GM18519 (cell line): ENCODE data around the gene CANT1.
"Not testable (repeated sequence)": the region's sequence is repeated elsewhere in the genome, so short reads cannot be mapped to it uniquely, and the experiment has no call there.

ENCODE experiments used
- ATAC-seq: cut with Tn5 transposase; IDR thresholded peaks from one replicate; pipeline ENCODE4 v1.9.1; 2021; ENCODE audit warnings: mild to moderate bottlenecking, moderate library complexity; ENCODE audit not compliant: unreplicated experiment, low FRiP score

Gene CANT1

DNA sequence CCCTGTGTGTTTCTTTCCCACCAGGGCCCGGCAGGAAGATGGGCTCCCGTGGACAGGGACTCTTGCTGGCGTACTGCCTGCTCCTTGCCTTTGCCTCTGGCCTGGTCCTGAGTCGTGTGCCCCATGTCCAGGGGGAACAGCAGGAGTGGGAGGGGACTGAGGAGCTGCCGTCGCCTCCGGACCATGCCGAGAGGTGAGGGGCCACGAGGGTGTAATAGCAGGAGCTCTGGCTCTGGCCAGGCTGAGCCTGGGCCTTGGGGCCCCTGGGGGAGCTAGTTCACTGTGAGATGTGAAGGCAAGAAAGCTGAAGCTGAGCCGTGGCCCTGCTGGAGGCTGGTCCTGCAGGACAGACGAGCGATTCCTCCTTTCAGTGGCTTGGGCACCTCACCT, 34.4 kb upstream of the CANT1 start:
- no peak for ATAC-seq

GRCh38 chr17:79043191-79043930, 33.8 kb upstream of the CANT1 start:
- ATAC-seq = no peak

GRCh38 chr17:79042421-79043190, 33.0 kb upstream of the CANT1 start:
- no peak for ATAC-seq

GRCh38 chr17:79041723-79042420, 32.3 kb upstream of the CANT1 start:
- ATAC-seq = no peak

DNA sequence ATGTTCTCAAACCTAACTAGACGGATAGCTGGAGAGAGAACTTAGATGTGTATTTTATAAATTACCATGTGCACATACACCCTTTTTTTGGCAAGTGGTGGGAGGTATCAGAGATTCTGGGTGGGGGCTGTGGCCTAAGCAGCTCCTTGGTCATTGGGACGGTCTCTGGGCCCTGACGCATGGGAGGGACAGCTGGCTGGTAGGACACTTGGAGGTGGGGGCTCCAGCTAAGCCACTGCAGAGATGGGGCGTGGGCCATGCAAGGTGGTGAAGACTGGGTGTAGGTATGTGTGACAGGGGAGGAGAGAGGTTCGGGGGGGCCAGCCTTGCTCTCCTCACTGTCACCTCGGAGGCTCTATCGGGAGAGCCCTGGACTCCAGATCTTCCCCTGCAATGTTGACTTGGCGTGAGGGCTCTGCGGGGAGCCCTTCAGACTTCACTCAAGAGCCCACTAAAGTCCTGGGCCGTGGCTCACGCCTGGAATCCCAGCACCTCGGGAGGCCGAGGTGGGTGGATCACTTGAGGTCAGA, 31.5 kb upstream of the CANT1 start:
- ATAC-seq = no peak

DNA sequence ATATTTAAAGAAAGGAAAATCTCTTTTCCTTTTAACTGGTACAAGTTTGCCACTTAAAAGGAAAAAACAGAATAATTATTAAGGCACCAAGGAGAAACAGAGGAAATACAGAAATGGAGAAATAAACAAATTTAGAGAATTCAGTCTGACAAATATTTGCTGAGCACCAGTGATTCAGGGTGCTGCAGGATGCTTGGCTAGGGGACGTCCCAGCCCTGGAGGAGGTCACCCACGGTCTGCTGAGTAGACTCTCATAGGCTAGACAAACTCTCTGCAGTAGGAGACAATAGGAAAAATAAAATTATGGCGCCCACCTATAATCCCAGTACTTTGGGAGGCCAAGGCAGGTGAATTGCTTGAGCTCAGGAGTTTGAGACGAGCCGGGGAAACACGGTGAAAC, 30.3 kb upstream of the CANT1 start:
- ATAC-seq = no peak

GRCh38 chr17:79039171-79039570, 29.6 kb upstream of the CANT1 start:
- no peak for ATAC-seq

GRCh38 chr17:79038545-79039135, 29.1 kb upstream of the CANT1 start:
- ATAC-seq = no peak

GRCh38 chr17:79036596-79036995, 27.0 kb upstream of the CANT1 start:
- no peak for ATAC-seq

DNA sequence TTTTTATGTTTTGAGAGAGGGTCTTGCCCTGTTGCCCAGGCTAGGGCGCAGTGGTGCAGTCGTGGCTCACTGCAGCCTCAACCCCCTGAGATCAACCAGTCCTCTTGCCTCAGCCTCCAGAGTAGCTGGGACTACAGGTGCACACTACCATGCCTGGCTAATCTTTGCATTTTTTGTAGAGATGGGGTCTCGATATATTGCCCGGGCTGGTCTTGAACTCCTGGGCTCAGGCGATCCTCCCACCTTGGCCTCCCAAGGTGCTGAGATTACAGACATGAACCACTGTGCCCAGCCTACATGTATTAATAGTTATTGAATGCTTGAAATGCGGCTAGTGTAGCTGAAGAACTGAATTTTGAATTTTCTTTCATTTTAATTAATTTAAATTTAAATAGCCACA, 26.6 kb upstream of the CANT1 start:
- ATAC-seq = no peak

- ATAC-seq = no peak
Measured at GRCh38 chr17:79035686-79036085, 26.1 kb upstream of the CANT1 start.

- no peak for ATAC-seq
Measured at GRCh38 chr17:79034931-79035485, 25.4 kb upstream of the CANT1 start.

- no peak for ATAC-seq
Measured at GRCh38 chr17:79033741-79034501, 24.4 kb upstream of the CANT1 start.

- ATAC-seq = no peak
Measured at GRCh38 chr17:79033046-79033616, 23.6 kb upstream of the CANT1 start.

DNA sequence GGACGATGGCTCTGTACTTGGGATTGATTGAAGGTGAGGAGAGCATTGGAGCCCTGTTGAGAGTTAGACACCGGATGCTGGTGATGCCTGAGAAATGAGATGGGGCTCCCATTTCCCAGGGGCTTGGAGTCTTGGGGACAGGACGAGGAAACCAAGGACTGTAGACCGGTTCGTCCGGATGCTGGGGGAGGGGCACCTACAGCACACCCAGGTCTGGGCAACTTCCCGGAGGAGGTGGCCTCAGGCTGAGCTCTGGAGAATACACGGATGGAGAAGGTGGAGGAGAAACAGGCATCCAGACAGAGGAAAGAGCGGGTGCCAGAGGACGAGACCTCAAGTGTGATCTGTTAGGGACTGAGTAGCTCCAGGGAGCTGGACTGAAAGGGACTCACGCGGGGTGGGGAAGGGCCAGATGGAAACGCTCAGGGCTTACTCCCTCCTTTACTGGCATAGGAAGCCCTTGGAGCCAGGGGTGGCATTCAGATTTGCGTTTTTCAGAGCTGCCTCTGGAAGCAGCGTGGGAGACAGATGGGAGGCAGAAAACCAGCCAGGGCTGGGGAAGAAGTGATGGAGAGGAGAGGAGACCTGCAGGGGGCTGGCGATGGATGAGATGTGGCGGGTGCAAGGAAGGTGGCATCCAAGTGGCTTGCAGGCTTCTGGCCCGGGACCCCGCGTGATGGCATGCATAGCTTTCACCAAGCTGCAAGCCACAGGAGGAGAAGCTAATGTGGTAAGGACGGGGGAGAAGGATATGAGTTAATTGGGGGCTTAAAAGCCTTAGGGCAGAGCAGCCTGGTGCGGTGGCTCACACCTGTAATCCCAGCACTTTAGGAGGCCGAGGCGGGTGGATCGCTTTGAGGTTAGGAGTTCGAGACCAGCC, 22.7 kb upstream of the CANT1 start:
- no peak for ATAC-seq

GRCh38 chr17:79030636-79031035, 21.1 kb upstream of the CANT1 start:
- ATAC-seq = not testable (repeated sequence)

- ATAC-seq = no peak
Measured at GRCh38 chr17:79029327-79030009, 19.9 kb upstream of the CANT1 start.
